GM19035 (cell line): ENCODE measurements around the gene DDX5.

Experiments
- ATAC-seq: cut with Tn5 transposase; IDR thresholded peaks from one replicate; pipeline ENCODE4 v1.9.1; 2021; ENCODE audit not compliant: unreplicated experiment

The DDX5 gene

DNA sequence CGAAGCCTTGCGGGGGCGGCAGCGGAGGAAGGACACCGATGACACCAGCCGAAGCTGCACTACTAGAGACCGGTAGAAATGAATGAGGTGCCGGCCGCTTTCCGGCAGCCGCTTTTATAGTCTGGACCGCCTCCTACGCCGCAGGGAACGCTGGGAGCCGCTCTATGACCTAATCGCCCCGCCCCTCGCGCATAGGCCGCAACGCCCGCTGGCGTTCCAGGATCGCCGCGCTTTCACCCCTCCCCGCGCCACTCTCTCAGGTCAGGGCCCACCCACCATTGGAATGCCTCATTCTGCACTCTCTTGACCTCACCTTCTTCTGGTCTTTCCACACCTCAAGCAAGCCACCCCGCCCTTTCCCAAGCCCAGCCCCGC is at the start of gene DDX5:
Gene DDX5 (minus strand): TSS at position 89 of the 375 bp plus-strand sequence. CDS start 170 bp downstream, outside the sequence.
- peak; percentile 58 for ATAC-seq

DNA sequence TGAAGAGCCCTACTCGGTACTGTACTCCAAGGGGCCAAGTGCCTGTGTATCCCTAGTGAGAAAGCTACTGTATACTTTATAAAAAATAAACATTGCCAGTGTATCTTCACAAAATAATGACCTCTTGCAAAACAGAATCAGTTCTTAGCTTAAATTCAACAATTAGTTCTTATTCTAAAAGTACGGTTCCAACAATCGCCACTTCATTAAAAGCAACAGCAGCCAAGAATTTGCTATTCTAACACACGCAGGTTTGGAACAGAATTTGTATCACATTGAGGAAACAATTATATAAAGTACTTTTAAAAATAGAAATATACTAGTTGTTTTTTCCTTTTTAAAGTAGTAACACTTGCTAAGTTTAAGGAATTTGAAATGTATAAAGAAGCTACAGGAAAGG is 49.2 kb upstream of the DDX5 start:
- no peak for ATAC-seq

DNA sequence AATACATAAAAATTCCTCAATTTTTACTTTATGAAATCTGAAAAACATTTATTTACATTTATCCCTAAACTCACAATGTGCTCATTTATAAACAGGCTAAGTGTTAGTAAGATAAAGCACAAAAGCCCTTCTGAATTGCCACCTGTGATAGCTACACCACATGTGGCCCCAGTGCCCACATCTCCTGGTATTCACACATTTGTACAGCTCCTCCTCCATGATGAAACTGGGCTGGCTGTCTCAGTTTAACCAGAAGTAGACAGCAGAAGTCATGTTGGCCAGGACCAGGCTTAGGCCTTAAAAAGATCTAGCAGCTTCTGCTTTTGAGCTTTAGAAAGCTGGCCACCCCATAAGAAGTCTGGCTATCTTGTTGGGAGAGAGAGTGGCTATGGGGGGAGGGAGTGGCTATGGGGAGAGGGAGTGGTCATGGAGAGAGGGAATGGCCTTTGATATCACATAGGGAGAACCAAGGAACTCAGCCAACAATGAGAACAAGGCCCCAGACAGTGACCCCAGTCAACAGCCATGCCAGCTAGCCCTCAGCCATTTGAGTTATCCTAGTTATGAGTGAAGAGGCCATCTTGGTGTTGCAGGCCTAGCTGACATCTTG is 48.0 kb upstream of the DDX5 start:
- no peak for ATAC-seq

DNA sequence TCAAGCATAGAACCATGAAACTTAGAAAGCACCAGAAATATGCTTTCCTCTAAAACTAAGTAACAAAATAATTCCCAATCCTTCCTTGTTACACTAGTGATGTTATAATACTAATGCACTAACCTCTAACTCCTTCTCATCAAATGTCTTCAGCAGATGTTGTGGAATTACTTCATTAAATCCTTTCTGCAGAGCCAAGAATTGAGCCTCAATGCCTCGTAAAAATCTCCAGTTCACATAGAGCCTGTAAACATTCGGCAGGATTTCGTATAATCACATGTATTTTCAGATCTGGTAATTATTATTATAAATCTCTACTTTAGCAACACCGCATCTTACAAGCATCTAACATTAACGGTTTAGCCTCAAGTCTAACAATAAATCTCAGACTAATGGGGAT is 45.4 kb upstream of the DDX5 start:
- ATAC-seq: no peak

DNA sequence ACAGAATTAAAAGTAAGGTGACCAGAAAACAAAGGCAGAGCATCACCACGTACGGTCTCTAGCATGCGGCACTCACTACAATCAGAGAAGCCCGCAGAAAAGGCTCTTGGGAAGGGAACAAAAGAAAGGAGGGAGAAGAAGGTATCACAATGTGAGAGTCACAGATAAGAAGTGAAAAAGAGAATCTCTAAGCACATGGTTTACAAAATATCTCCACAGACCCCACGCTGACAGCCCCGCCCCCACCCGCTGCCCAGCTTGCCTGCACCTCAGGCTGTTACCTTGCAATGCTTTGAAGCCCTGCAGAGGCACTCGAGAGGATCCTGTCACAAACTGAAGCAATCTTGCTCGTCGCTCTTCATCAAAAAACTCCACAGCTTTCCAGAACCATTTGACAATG is 41.2 kb upstream of the DDX5 start:
- ATAC-seq: no peak

DNA sequence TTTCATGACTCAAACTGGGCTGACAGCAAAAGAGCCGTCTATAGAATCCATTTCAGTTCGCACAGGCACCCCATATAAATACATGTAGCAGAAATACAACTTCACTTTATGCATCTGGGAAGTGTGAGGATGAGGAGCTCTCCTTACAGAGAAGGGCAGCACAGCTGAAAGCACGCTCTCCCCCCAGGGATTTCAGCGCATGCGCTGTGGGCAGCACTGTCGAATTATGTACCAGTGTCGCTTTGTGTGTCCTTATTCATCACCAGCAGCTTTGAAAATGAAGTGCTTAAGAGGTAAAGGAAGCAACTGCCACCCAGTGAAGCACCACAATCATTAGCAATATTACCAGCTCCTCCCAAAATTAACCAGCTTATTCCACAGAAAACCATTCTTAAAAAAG is 40.6 kb upstream of the DDX5 start:
- ATAC-seq: no peak

DNA sequence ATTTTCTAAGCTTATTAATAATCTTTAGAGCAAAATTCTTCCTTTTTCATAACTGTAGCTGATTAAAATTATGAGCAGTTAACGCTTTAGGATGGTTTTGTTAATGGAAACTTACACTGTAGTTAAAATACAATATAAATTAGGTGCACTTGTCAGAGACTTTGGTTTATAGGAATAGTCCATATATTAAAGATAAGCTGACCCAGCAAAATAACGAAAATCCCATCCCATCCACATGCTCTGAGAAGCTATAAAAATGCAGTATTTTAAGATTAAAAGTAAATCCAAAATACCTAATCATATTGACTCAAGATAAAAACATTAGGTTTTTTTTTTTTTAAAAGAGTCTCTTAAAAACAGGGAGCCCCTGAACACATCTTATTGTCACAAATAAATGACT is 38.7 kb upstream of the DDX5 start:
- no peak for ATAC-seq

DNA sequence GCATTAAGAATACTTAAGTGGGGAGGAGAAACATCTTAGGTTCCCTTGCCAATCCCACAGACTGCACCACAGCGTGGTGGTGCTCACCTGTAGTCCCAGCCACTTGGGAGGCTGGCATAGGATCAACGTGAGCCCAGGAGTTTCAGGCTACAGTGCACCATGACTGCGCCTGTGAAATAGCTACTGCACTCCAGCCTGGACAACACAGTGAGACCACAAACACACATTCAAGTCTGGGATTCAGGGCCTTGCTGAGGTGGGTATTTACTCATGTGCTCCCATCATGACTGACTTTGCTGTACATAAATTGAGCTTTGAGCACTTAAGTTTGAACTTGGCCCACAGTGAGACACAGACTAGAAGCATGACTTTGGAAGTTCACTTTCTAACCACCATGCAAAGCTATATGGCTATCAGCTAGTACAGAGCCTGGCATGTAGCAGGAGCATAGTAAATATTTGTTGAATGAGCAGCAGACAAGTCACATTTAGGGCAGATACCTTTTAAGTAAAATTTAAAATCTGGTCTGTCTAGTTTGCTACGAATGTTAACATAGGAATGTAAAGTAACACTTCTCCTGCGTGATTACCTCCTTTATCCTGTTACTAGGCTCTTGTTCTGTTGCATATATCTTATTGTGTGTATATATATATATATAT is 34.2 kb upstream of the DDX5 start:
- no peak for ATAC-seq

DNA sequence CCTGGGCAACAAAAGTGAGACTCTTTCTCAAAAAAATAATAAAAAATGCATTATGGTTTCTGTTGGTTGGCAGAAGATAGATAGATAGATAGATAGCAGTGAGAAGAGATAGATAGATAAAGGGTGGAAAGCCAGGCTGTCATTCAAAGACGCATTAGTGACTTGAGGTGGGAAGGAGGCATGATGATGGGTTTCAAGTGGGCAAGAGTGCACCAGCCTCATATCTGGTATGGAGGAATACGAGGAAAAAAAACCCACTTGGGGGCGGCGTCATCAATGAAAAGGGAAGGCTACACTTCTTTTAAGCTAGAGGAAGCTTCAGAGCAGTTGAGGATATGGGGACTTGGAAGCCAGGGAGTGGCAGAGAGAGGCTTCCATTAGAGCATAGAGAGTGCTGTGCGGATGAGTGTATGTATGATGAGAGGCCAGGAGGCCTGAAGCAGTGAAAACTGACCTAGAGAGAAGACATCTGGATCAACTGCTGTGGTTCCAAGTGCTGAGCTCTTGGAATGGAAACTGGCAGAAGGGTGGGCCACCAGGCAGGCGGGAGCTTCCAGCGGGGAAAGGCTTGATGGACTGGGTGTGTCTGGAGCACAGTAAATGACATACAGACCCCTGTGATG is 32.5 kb upstream of the DDX5 start:
- no peak for ATAC-seq

DNA sequence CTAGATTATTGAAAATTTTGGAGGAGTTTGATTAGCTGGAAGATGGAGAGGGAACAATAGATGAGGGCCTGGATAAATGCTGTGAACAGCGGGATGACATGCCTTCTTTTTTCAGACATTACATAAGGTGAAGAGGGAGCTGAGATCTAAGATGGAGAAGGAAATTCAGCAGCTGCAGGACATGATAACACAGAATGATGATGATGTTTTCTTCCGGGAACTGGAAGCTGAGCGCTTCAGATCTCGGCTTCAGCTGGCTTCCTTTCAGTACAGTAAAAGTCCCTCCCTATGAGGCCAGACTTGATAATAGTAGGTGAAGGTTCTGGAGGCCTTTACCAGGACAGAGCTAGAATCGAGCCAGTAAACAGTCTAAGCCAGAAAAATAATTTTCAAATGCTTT is 31.4 kb upstream of the DDX5 start:
- ATAC-seq: no peak

DNA sequence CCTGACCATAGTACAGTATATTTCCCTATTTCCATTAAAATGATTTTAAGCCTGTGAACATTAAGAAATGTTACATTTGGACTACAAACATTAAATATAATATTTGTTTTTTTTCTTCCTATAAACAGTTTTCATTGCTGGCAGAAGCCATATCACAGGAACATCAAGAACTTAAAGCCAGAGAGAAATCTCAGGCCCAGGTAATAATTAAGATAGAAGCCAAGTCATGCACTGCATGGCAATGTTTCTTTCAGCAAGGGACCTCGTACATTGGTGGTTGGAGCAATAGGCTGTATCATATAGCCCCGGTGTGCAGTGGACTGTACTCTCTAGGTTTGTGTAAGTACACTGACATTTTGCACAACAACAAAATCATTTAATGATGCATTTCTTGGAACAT is 30.8 kb upstream of the DDX5 start:
- ATAC-seq: no peak

DNA sequence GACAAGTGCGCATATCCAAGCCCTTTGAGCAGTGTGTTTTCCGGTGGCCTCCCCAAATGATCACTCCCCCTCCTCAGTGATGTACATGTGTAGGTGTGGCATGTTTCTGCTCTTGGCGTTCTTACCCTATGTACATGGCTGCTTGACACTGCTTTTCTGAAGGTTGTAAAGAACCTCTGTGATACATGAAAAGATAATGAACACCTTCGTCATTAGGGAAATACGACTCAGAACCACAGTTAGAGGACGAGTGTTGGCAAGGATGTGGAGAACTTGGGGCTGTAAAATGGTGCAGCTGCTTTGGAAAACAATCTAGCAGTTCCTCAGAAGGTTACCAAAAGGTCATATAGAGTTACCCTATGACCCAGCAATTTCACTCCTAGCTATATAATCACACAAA is 29.3 kb upstream of the DDX5 start:
- no peak for ATAC-seq

DNA sequence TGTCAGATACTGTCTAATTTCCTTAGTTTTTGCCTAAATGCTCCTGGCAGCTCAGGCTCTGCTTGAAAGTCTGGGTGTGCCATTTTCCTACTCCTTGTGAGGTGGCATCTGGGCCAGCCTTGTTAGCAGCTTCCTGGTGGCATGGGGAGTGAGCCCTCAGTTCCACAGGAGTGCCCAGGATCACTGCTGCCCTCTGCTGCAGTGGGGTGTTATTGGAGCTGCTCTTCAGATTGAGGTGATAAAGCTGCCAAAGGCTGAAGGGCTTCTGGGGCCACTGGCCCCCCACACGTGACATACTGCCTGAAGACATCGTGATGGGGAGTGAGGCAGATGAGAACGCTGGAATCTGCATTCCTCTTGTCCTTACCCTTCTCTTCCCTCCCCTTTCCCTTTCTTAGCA is 28.1 kb upstream of the DDX5 start:
- no peak for ATAC-seq

DNA sequence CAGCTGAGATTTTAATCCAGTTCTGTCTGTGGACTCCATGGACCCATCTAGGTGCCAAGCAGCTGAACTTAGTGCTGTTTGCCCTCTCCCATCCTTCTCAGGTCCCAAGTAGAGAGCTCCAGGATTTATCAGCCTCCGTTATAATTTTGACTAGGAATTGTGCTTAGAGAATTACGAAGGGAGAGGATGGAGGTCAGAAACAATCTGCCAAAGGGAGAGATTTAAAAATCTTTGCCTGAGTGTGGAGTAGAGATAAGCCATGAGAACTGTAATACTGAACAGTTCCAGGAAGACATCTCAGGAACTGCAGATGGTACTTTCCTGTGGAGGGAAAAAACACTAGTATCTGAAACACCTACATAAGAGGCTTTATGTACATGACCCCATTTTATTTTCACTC is 27.7 kb upstream of the DDX5 start:
- ATAC-seq: no peak

DNA sequence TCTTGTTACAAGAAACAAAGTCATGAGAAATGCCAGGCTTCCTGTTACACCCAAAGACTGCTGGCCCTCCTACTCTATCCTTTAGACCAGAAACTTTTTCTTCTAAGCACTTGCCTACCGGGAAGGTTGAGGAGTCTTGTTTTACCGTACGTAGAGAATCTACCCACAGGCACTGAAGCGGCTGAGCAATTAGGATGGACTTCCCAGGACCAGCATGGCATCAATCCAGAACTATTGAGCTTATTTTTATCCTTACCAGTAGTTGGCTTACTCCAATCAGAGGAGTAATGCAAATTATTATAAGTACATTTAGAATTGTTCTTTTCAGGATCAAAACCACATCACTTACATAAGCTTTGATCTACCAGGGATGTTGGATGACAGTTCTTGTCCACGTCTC is 26.3 kb upstream of the DDX5 start:
- no peak for ATAC-seq

DNA sequence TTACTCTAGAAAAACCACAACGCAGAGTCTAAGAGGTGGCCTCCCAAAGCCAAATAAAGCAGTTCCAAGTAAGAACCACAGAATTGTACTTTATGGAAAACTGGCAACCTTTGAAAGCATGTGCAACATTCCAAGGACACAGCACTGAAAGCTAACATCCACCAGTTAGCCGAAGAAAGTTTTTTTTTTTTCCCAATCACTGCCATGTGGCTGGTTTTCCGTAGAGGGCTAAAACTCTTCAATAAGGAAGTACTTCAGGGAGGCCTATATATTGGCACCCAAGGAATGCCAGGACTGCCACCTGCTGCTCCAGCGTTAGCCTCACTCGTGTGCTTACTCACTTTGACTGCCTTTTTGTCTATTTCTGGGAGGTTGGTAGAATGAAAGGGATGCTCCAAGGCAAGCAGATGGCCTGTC is 25.9 kb upstream of the DDX5 start:
- no peak for ATAC-seq

DNA sequence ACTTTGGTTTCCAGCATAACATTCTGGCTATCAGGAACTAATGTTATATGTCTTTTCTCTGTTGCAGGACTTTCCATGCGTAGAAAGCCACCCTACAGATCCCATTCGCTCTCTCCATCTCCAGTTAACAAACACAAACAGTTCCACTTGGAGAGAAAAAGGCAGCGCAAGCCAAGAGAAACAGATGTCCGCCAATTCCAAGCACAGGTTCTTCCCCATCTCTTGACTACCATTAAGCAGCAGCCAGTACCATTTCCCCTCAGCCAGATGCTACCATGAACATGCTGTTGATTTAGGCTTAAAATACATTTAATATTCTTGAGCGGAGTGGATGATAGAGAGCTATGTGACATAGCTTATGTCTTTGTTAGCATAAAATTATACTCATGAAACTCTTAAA is 23.1 kb upstream of the DDX5 start:
- no peak for ATAC-seq

DNA sequence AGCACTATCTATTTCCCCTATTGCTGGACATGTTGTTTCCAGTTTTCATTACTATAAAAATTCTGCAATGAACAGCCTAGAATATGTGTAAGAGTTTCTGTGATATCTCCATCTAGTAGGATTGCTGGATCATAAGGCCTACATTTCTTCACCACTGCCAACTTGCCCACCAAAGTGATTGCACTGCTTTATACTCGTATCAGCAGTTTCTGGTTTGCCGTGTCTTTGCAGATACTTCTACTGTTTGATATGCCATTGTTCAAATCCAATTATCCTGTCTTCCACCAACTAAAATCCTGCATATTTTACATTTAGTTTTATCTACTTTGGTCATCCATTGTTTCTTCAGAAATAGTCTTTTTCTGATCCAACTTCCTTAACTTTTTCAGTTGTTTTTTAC is 21.8 kb upstream of the DDX5 start:
- no peak for ATAC-seq

DNA sequence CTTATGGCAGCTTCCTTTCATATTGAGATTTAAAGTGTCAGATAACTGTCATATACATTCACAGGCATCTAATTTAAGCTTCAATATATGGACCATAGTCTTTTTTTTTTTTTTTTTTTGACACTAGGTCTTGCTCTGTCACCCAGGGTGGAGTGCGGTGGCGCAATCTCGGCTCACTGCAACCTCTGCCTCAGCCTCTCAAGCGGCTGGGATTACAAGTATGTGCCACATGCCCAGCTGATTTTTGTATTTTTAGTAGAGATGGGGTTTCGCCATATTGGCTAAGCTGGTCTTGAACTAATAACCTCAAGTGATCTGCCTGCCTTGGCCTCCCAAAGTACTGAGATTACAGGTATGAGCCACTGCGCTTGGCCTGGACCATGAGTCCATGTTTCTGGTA is 14.3 kb upstream of the DDX5 start:
- ATAC-seq: no peak

DNA sequence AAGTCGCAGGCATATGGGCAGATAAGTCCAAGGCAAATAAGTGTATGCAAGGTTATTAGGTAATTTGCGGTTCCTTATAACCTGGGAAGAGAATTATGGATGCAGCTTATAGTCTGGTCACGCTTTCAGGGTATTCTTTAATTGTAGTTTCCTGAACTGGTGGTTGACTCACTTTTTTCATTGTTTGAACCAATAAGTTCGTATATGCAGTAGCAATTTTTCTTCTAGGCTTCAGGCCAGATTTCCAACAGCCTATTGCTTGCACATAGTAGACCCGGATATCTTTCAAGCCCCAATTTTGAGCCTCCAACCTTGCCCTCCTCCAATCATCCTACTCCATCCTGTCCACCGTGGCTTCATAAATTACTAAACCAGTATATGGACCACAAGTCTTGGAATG is 13.5 kb upstream of the DDX5 start:
- ATAC-seq: no peak

DNA sequence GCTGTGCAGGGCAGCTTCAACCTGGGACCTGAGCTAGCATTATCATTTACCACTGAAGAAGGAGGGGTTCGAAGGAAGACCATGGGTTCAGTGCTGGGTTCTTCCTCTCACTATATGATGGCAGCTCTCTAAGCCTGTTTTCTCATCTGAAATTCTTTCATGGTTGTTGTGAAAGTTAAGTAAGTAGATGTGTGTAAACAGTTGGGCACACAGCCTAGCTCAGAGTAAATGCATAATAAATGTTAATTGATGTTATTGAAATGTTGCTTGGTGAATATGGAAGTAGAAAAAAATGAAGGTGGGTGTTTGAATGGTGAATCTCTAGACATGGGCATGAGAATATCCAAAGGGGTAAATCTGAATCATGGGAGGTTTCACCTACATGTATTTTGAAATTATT is 9.7 kb upstream of the DDX5 start:
- ATAC-seq: no peak

DNA sequence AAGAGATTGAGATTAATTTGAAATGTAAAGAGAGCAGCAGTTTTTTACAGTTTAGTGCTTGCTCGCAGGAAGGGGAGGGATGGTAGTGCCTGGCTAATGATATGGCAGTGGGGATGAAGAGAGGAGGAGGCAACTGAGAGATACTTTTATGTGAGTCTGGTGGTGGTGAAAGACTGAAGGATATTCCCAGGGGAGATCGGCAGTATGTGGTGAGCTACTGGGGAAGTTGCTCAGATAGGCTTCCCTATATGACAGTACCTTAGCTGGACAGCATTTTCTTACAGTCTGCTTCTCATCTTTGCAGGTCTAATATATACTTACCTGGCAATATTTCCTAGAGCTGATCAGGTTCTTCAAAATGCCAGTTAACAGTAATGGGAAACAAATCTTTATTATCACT is 9.3 kb upstream of the DDX5 start:
- ATAC-seq: no peak

DNA sequence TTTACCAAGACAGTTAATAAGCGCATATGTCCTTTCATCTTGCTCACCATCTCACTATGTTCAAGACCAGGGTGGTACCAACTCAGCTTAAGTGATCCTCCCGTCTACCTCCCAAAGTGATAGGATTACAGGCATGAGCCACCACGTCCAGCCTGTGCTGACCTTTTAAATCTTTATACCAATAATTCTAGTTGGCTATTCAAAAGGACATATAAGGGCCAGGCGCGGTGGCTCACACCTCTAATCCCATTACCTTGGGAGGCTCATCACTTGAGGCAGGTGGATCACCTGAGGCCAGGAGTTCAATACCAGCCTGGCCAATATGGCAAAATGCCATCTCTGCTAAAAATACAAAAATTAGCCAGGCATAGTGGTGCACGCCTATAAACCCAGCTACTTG is 3.1 kb upstream of the DDX5 start:
- ATAC-seq: no peak
